ENCODE results near the gene NPLOC4.
"Not testable (repeated sequence)": the region's sequence is repeated elsewhere in the genome, so short reads cannot be mapped to it uniquely, and the experiment has no call there.

The NPLOC4 gene

GRCh38 chr17:81532490-81533287 lies 104.2 kb downstream of the NPLOC4 start:
- peak overlapping the region; percentile 34 for H3K27ac ChIP-seq
- no peak for TF ChIP-seq ZFX (IDR thresholded peaks at IDR 0.05; ENCODE audit: borderline replicate concordance)
- TF ChIP-seq, protein P1, sequence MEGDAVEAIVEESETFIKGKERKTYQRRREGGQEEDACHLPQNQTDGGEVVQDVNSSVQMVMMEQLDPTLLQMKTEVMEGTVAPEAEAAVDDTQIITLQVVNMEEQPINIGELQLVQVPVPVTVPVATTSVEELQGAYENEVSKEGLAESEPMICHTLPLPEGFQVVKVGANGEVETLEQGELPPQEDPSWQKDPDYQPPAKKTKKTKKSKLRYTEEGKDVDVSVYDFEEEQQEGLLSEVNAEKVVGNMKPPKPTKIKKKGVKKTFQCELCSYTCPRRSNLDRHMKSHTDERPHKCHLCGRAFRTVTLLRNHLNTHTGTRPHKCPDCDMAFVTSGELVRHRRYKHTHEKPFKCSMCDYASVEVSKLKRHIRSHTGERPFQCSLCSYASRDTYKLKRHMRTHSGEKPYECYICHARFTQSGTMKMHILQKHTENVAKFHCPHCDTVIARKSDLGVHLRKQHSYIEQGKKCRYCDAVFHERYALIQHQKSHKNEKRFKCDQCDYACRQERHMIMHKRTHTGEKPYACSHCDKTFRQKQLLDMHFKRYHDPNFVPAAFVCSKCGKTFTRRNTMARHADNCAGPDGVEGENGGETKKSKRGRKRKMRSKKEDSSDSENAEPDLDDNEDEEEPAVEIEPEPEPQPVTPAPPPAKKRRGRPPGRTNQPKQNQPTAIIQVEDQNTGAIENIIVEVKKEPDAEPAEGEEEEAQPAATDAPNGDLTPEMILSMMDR (IDR thresholded peaks at IDR 0.05), result no peak

DNA sequence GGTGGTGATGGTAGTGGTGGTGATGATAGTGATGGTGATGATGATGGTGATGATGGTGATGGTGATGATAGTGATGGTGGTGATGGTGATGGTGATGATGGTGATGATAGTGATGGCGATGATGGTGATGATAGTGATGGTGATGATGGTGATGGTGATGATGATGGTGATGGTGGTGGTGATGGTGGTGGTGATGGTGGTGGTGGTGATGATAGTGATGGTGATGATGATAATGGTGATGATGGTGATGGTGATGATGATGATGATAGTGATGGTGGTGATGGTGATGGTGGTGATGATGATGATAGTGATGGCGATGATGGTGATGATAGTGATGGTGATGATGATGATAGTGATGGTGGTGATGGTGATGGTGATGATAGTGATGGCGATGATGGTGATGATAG lies 104.9 kb downstream of the NPLOC4 start:
- H3K27ac ChIP-seq, result not testable (repeated sequence)

DNA sequence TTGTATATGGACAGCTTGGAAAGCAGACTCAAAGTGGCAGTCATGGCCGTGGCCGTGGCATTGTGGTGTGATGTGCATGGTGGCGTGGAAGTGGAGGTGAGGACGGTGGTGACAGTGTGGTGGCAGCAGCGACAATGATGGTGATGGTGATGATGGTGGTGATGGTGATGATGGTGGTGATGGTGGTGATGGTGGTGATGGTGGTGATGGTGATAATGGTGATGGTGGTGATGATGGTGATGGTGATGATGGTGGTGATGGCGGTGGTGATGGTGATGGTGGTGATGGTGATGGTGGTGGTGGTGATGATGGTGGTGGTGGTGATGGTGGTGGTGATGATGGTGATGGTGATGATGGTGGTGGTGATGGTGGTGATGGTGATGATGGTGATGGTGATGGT lies 105.9 kb downstream of the NPLOC4 start:
- H3K27ac ChIP-seq, result not testable (repeated sequence)

- no peak overlapping the region for H3K27ac ChIP-seq
- TF ChIP-seq, protein P1 (IDR thresholded peaks at IDR 0.05), result no peak
- no peak for TF ChIP-seq ZFX (IDR thresholded peaks at IDR 0.05; ENCODE audit: borderline replicate concordance)
These were observed 107.5 kb downstream of the NPLOC4 start for GRCh38 chr17:81529437-81529803.

DNA sequence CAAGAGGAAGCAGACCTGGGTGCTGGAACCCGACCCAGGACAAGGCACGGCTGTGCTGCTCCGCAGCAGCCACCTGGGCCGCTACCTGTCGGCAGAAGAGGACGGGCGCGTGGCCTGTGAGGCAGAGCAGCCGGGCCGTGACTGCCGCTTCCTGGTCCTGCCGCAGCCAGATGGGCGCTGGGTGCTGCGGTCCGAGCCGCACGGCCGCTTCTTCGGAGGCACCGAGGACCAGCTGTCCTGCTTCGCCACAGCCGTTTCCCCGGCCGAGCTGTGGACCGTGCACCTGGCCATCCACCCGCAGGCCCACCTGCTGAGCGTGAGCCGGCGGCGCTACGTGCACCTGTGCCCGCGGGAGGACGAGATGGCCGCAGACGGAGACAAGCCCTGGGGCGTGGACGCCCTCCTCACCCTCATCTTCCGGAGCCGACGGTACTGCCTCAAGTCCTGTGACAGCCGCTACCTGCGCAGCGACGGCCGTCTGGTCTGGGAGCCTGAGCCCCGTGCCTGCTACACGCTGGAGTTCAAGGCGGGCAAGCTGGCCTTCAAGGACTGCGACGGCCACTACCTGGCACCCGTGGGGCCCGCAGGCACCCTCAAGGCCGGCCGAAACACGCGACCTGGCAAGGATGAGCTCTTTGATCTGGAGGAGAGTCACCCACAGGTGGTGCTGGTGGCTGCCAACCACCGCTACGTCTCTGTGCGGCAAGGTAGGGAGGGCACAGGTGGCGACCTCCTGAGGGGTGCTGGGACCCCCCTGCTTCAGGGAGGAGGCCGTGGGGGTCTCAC lies 108.1 kb downstream of the NPLOC4 start:
- H3K27ac ChIP-seq, result no peak overlapping the region
- no peak for TF ChIP-seq ZFX (IDR thresholded peaks at IDR 0.05; ENCODE audit: borderline replicate concordance)
- TF ChIP-seq, protein P1 (IDR thresholded peaks at IDR 0.05), result no peak

DNA sequence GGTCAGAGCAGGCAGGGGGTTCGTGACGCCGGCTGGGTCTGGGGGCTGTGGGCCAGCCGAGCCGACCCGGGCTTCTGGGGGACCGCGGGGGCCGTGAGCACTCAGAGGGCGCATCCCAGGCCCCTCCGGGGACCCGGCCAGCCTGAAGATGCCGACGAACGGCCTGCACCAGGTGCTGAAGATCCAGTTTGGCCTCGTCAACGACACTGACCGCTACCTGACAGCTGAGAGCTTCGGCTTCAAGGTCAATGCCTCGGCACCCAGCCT lies 108.6 kb downstream of the NPLOC4 start:
- H3K27ac ChIP-seq, result no peak overlapping the region
- no peak for TF ChIP-seq ZFX (IDR thresholded peaks at IDR 0.05; ENCODE audit: borderline replicate concordance)
- TF ChIP-seq, protein P1 (IDR thresholded peaks at IDR 0.05), result no peak

DNA sequence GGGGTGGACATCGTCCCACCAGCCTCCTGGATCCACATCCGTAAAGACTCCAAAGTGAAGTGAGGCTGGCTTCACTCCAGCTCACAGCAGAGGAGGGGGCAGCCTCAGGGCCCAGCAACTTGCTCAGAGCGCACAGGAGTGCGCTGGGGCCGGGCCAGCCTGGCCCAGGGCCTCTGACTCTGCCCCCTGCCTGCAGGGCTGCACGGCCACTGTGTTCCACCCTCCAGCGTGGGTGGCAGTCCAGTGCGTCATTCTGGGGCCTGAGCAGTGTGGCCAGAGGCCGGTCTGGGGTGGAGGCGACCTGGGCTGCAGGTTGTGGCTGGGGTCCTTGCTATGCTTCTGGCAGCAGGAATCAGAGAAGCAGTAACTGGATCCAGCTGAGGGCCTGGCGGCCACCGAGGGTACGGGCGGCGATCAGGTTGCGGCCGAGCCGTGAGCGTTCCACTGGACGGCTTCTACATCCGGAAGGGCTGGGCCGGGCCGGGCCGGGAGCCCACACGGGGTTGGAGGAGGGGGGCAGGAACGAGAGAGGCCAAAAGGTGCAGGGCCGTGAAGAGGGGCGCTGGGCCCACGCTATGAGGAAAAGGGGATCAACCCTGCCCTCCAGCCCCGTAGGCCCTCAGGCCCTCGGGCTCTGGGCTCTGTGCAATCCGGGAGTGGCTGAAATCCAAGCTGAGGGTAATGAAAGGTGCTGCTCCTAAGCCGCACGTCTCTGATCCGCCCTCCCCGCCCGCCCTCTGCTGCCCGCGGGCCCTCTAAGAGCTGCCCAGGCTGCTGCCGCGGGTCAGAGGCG lies 109.1 kb downstream of the NPLOC4 start, which contains the start of gene FSCN2:
TSS of gene FSCN2 (plus strand) at position 787 of the 793 bp plus-strand sequence. CDS start 155 bp downstream, outside the sequence.
- H3K27ac ChIP-seq, result no peak within 1 kb of the TSS
- no peak for TF ChIP-seq ZFX (IDR thresholded peaks at IDR 0.05; ENCODE audit: borderline replicate concordance)
- TF ChIP-seq, protein P1 (IDR thresholded peaks at IDR 0.05), result no peak

Data from 22Rv1 (cell line).